ENCODE data around the gene RCOR1. TPM values are rescaled to one million over a fixed set of nuclear protein-coding genes. Genes with fewer than 3 reads are reported as not detected.

The RCOR1 gene
- total RNA-seq, 1 experiment from 2014 or later: 34.1 TPM

GRCh38 chr14:102551995-102552705 is 40.3 kb upstream of the RCOR1 start:
- H2AFZ ChIP-seq (ENCODE audit: low read length): no peak overlapping the region
- H3K79me2 ChIP-seq (ENCODE audit: insufficient read depth, low read length): no peaks in the 10 kb centered on the region
- H2BK120ac ChIP-seq (ENCODE audit: low read depth, low read length, poor library complexity, severe bottlenecking): no peak overlapping the region
- Mint-ChIP-seq H3K9me3 (no peaks in the 10 kb centered on the region), H3K36me3 (ENCODE audit: insufficient read depth in 1 of 3, low read depth in 3 of 3) (no peaks in the 10 kb centered on the region), H3K4me1 (0 out of 4 replicates have a peak, but pooled peaks cover 2% of the 10 kb centered on the region in 2 experiments), H3K4me3 (no peak overlapping the region), H3K27me3 (ENCODE audit: low read depth) (no peaks in the 10 kb centered on the region; the same call in 1 of the 2 replicates), H3K27ac (no peak overlapping the region)
- no peaks in the 10 kb centered on the region for H3K4me1 ChIP-seq (ENCODE audit: insufficient read depth, low read length)
- H3K14ac ChIP-seq (ENCODE audit: insufficient read depth, low read length): no peak overlapping the region
- no peak for DNase-seq
- no peak overlapping the region for H3T11ph ChIP-seq (ENCODE audit: low read length)
- no peak overlapping the region for H4K91ac ChIP-seq (ENCODE audit: insufficient read length, low read depth, low read length)
- H2AK5ac ChIP-seq (ENCODE audit: insufficient read length, low read length): no peak overlapping the region
- H4K8ac ChIP-seq (replicated peaks; ENCODE audit: insufficient read length, low read depth, low read length): no peak overlapping the region
- no peaks in the 10 kb centered on the region for H3K27me3 ChIP-seq (ENCODE audit: insufficient read depth, low read length)
- H3K9ac ChIP-seq (ENCODE audit: extremely low read depth, insufficient read length, low read length): no peak overlapping the region
- H3K18ac ChIP-seq (ENCODE audit: insufficient read length, low read depth, low read length): no peak overlapping the region
- TF ChIP-seq, protein P1, sequence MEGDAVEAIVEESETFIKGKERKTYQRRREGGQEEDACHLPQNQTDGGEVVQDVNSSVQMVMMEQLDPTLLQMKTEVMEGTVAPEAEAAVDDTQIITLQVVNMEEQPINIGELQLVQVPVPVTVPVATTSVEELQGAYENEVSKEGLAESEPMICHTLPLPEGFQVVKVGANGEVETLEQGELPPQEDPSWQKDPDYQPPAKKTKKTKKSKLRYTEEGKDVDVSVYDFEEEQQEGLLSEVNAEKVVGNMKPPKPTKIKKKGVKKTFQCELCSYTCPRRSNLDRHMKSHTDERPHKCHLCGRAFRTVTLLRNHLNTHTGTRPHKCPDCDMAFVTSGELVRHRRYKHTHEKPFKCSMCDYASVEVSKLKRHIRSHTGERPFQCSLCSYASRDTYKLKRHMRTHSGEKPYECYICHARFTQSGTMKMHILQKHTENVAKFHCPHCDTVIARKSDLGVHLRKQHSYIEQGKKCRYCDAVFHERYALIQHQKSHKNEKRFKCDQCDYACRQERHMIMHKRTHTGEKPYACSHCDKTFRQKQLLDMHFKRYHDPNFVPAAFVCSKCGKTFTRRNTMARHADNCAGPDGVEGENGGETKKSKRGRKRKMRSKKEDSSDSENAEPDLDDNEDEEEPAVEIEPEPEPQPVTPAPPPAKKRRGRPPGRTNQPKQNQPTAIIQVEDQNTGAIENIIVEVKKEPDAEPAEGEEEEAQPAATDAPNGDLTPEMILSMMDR (conservative IDR thresholded peaks at IDR 0.05): no peak
- no peak overlapping the region for H3K27ac ChIP-seq (ENCODE audit: insufficient read length, low read depth, low read length)
- peaks cover 7% of the 10 kb centered on the region for H3K23me2 ChIP-seq (ENCODE audit: insufficient read length, low read depth, low read length, poor library complexity, severe bottlenecking)
- no peak overlapping the region for H2BK5ac ChIP-seq (ENCODE audit: insufficient read length, low read length)
- no peak overlapping the region for H2BK15ac ChIP-seq (ENCODE audit: low read depth, low read length)
- H2BK12ac ChIP-seq (ENCODE audit: insufficient read length, low read depth, low read length): no peak overlapping the region
- no peaks in the 10 kb centered on the region for H4K20me1 ChIP-seq (ENCODE audit: control insufficient read depth, insufficient read depth, insufficient read length)
- H3K4me2 ChIP-seq (ENCODE audit: insufficient read depth, insufficient read length, low read length): no peak overlapping the region
- H3K56ac ChIP-seq (ENCODE audit: insufficient read length, low read depth, low read length): no peak overlapping the region
- no peaks in the 10 kb centered on the region for H3K9me3 ChIP-seq (ENCODE audit: control insufficient read depth, low read depth, low read length)
- H3K4ac ChIP-seq (ENCODE audit: low read depth, low read length): no peak overlapping the region
- no peak overlapping the region for H2BK20ac ChIP-seq (ENCODE audit: low read depth, low read length, poor library complexity, severe bottlenecking)
- H3K23ac ChIP-seq (ENCODE audit: insufficient read length, low read depth, low read length): no peak overlapping the region
- no peaks in the 10 kb centered on the region for H3K79me1 ChIP-seq (ENCODE audit: insufficient read depth, low read depth, low read length, poor library complexity, severe bottlenecking)
- H4K5ac ChIP-seq (ENCODE audit: insufficient read length, low read depth, low read length): no peak overlapping the region
- WGBS (ENCODE audit: extremely low coverage, insufficient read length, low lambda C conversion rate): no CpG with 5 or more reads among the region's 14 CpGs
